ENCODE results near the gene CPT2. TPM values are rescaled to one million over a fixed set of nuclear protein-coding genes. Genes with fewer than 3 reads are reported as not detected.

Gene CPT2
- polyA plus RNA-seq (2011; rRNA removed) (8.4 and 10.0 TPM in 2 replicates), polyA plus RNA-seq (2017; fragmentation: RNase III; extraction: RNeasy Plus Mini Kit Qiagen cat#74134 plus additional on column Dnase treatment) (5.5 to 5.9 TPM (median 5.6 TPM) in 3 replicates), polyA minus RNA-seq (2011; rRNA and poly(A)+ RNA removed) (8.7 and 9.1 TPM in 2 replicates)
- polyA plus RNA-seq (2012; cell fraction: cytosol; rRNA removed) = 6.3 and 7.7 TPM in 2 replicates
- polyA plus RNA-seq (2012; cell fraction: nucleus; rRNA removed) = 6.0 and 6.4 TPM in 2 replicates

GRCh38 chr1:53196485-53197290, at the start of gene CPT2:
CPT2 (plus strand) TSS chr1:53196824; CDS start chr1:53196944, 120 bp downstream.
- FAIRE-seq = no peak

GRCh38 chr1:53147174-53147573, 49.5 kb upstream of the CPT2 start:
- FAIRE-seq = no peak
- no peak for ATAC-seq
- H3K4me3 ChIP-seq = no peak overlapping the region
- H3K27ac ChIP-seq = peak overlapping the region; percentile 94 to 96; a peak in 5 of 6 replicates
- H3K4me1 ChIP-seq = peaks cover 39% of the 10 kb centered on the region
- H3K9me3 ChIP-seq = no peaks in the 10 kb centered on the region
- 93% methylated on average over 4 of the region's 4 CpGs for WGBS (ENCODE audit: missing lambda C conversion rate)
- peak overlapping the region; percentile 86; the same call in 1 of the 3 replicates for H3K4me2 ChIP-seq
- no peak for TF ChIP-seq POLR2AphosphoS2 (conservative IDR thresholded peaks at IDR 0.05; ENCODE audit: low read length)
- TF ChIP-seq CBX2 (IDR thresholded peaks at IDR 0.05; ENCODE audit: borderline replicate concordance, low read depth) = no peak
- no peak for TF ChIP-seq REST (IDR thresholded peaks at IDR 0.05)
- TF ChIP-seq CEBPB (IDR thresholded peaks at IDR 0.05) = peak in 1 of 2 experiments; percentile 19; a peak in 1 of 4 replicates
- TF ChIP-seq SMC3 (IDR thresholded peaks at IDR 0.05) = no peak
- no peak for TF ChIP-seq HES2 (IDR thresholded peaks at IDR 0.05)
- no peak for TF ChIP-seq RAD21 (conservative IDR thresholded peaks at IDR 0.05 in 1 of 2, IDR thresholded peaks at IDR 0.05 in 1 of 2)
- TF ChIP-seq EHMT2 (IDR thresholded peaks at IDR 0.05; ENCODE audit: low read depth) = no peak
- DNase-seq (ENCODE audit: low read depth in 1 of 2, low spot score in 1 of 2) = no peak
- CTCF ChIA-PET = interaction anchor here (1.7 kb wide), 1 partner anchor 30 kb away, joined by 4 read pairs; no protein-coding TSS in a partner anchor
- POLR2A ChIA-PET = no interaction called here

More at GRCh38 chr1:53196485-53197290, at the start of gene CPT2:
- Histone ChIP-seq H3K4me2 (peak within 1 kb of the TSS; percentile 81), H3K9me3 (no peaks in the 10 kb centered on the region), H3K4me1 (peaks cover 9% of the 10 kb centered on the region), H3K27ac (peak within 1 kb of the TSS; percentile 87 to 100), H3K4me3 (peak within 1 kb of the TSS; percentile 84)
- DNase-seq (ENCODE audit: low read depth in 1 of 2, low spot score in 1 of 2) (peak; percentile 85 to 88), ATAC-seq (peak; percentile 99 to 100)
- 1% methylated on average over 30 of the region's 57 CpGs for WGBS (ENCODE audit: missing lambda C conversion rate)
- ChIA-PET CTCF (interaction anchor here (0.6 to 3.6 kb wide), 4 partner anchors 11 to 365 kb away, joined by 3 to 24 read pairs (median 4); no protein-coding TSS in a partner anchor), POLR2A (interaction anchor here (0.7 kb wide), 1 partner anchor 354 kb away, joined by 5 read pairs; the partner anchor contains the start of gene ZYG11A)
- no peak for TF ChIP-seq CBX8 (IDR thresholded peaks at IDR 0.05)
- peak; percentile 76; the same call in 1 of the 2 replicates for TF ChIP-seq PHF8 (IDR thresholded peaks at IDR 0.05; ENCODE audit: borderline replicate concordance, low read depth)
- no peak for TF ChIP-seq EP300 (IDR thresholded peaks at IDR 0.05)
- no peak for TF ChIP-seq SREBF2 (IDR thresholded peaks at IDR 0.05)
- TF ChIP-seq E2F6 (IDR thresholded peaks at IDR 0.05; ENCODE audit: borderline replicate concordance, low read depth) = peak; percentile 80; the same call in 1 of the 2 replicates
- TF ChIP-seq BCL3 (IDR thresholded peaks at IDR 0.05) = peak; percentile 61; the same call in 1 of the 3 replicates
- TF ChIP-seq JUN (IDR thresholded peaks at IDR 0.05) = peak in 1 of 2 experiments; percentile 76; a peak in 2 of 5 replicates
- TF ChIP-seq POLR2A (IDR thresholded peaks at IDR 0.05; ENCODE audit: low read length) = peak; percentile 83
- TF ChIP-seq MAX (IDR thresholded peaks at IDR 0.05) = peak; percentile 39; the same call in 1 of the 2 replicates
- TF ChIP-seq EHF (CRISPR knock-in tag; IDR thresholded peaks at IDR 0.05) = no peak

All from A549 (cell line).